ENCODE measurements around the gene CPVL. TPM values are rescaled to one million over a fixed set of nuclear protein-coding genes. Genes with fewer than 3 reads are reported as not detected.

CPVL gene
- total and polyA plus RNA-seq, 2 of the 4 experiments (the other 2 are of a cell fraction) = not detected

DNA sequence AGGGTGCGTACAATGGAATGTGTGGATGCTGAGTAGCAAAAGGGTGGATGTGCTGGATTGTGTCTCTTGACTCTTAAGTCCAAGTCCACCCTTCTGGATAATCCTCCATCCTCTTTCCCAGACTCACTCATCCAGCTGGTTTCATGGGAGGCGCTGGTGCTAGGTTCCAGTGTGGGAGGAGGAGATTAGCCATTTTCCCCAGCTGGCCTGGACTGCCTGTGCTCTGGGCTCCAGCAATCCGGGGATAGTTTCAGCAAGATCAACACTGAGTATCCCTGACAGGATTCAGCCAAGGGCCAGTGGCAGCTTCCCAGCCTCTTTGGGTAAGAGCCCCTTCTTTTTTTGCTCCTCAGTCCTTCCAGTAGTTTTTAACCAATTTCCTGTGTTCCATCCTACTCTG lies 166.6 kb downstream of the CPVL start:
- BruUV-seq (replicated peaks) = no TSS peak
- POLR2A ChIA-PET (ENCODE audit: unreplicated experiment) = interaction anchor here (0.6 kb wide), 2 partner anchors 574 to 1913 kb away, joined by 3 to 8 read pairs; no protein-coding TSS in a partner anchor
- ATAC-seq (ENCODE audit: low read depth) = no peak

More for the DNA sequence above, 166.6 kb downstream of the CPVL start:
- H2BK20ac ChIP-seq (ENCODE audit: low read depth, low read length) = no peak overlapping the region
- no peak overlapping the region for H3K23ac ChIP-seq (ENCODE audit: low read depth, low read length)
- no peak overlapping the region for H2BK120ac ChIP-seq (ENCODE audit: low read depth, low read length)
- TF ChIP-seq, protein P1, sequence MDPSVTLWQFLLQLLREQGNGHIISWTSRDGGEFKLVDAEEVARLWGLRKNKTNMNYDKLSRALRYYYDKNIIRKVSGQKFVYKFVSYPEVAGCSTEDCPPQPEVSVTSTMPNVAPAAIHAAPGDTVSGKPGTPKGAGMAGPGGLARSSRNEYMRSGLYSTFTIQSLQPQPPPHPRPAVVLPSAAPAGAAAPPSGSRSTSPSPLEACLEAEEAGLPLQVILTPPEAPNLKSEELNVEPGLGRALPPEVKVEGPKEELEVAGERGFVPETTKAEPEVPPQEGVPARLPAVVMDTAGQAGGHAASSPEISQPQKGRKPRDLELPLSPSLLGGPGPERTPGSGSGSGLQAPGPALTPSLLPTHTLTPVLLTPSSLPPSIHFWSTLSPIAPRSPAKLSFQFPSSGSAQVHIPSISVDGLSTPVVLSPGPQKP (IDR thresholded peaks at IDR 0.05; ENCODE audit: borderline replicate concordance, low read depth, low read length) = no peak
- TF ChIP-seq RCOR1 (IDR thresholded peaks at IDR 0.05; ENCODE audit: insufficient replicate concordance, low read length) (no peak), MXI1 (IDR thresholded peaks at IDR 0.05; ENCODE audit: borderline replicate concordance, low read depth, low read length) (no peak), RAD21 (IDR thresholded peaks at IDR 0.05; ENCODE audit: low read length) (no peak), FOS (IDR thresholded peaks at IDR 0.05; ENCODE audit: low read depth, low read length) (no peak), POLR2A (IDR thresholded peaks at IDR 0.05; ENCODE audit: low read depth, low read length) (no peak), BHLHE40 (IDR thresholded peaks at IDR 0.05; ENCODE audit: low read depth, low read length) (no peak), NFE2L2 (IDR thresholded peaks at IDR 0.05; ENCODE audit: low read depth, low read length) (no peak), MAZ (IDR thresholded peaks at IDR 0.05; ENCODE audit: borderline replicate concordance, low read depth, low read length) (no peak)
- TF ChIP-seq, protein P2, sequence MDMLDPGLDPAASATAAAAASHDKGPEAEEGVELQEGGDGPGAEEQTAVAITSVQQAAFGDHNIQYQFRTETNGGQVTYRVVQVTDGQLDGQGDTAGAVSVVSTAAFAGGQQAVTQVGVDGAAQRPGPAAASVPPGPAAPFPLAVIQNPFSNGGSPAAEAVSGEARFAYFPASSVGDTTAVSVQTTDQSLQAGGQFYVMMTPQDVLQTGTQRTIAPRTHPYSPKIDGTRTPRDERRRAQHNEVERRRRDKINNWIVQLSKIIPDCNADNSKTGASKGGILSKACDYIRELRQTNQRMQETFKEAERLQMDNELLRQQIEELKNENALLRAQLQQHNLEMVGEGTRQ (IDR thresholded peaks at IDR 0.05; ENCODE audit: low read depth, low read length) = no peak
- no peak overlapping the region for H2BK15ac ChIP-seq (ENCODE audit: low read depth, low read length)
- H2AK5ac ChIP-seq (ENCODE audit: low read depth, low read length) = no peak overlapping the region
- no peak overlapping the region for H3K9ac ChIP-seq (ENCODE audit: low read depth, low read length)
- H2AK9ac ChIP-seq (replicated peaks; ENCODE audit: low read depth, low read length, poor library complexity) = no peak overlapping the region
- no peak overlapping the region for H3K4me3 ChIP-seq (ENCODE audit: insufficient read depth, low read depth, low read length)
- CTCF ChIA-PET = no interaction called here
- H4K5ac ChIP-seq (ENCODE audit: low read depth, low read length) = no peak overlapping the region
- H4K8ac ChIP-seq (ENCODE audit: low read depth in 2 of 2, low read length in 2 of 2) = no peak overlapping the region
- dilution Hi-C loops (cut with HindIII; ENCODE audit: low sequenced_read_pairs, unreplicated experiment) (no loop called here), in situ Hi-C loops (cut with MboI; ENCODE audit: low sequenced_read_pairs) (no loop called here), intact Hi-C loops (cut with micrococcal nuclease) (no loop called here)
- H3K56ac ChIP-seq (ENCODE audit: extremely low read depth, insufficient read depth, low read length) = no peak overlapping the region
- no peak overlapping the region for H3K27ac ChIP-seq (ENCODE audit: insufficient read depth, low read length)
- H3K9me1 ChIP-seq (ENCODE audit: insufficient read depth, low read length) = no peaks in the 10 kb centered on the region
- H4K91ac ChIP-seq (ENCODE audit: insufficient read depth, low read depth, low read length) = no peak overlapping the region
- no peak overlapping the region for H3K4ac ChIP-seq (ENCODE audit: low read depth, low read length)
- no peak overlapping the region for H2AFZ ChIP-seq (replicated peaks; ENCODE audit: low read length, poor library complexity)
- no CpG with 5 or more reads among the region's 3 CpGs for WGBS, 2 experiments (ENCODE audit: extremely low coverage in 2 of 2, insufficient read length in 1 of 2)
- H3K18ac ChIP-seq (ENCODE audit: low read depth, low read length) = no peak overlapping the region
- peaks cover 3% of the 10 kb centered on the region for H3K4me1 ChIP-seq (ENCODE audit: control insufficient read depth, insufficient read depth, low read length)
- no peak for DNase-seq
- no peaks in the 10 kb centered on the region for H4K20me1 ChIP-seq (ENCODE audit: insufficient read depth, low read length)
- H3K79me1 ChIP-seq (ENCODE audit: low read depth in 1 of 2, low read length in 2 of 2) = no peaks in the 10 kb centered on the region
- H3K27me3 ChIP-seq (ENCODE audit: control insufficient read depth, insufficient read depth, low read length) = peaks cover 1% of the 10 kb centered on the region; the same call in 1 of the 2 replicates
- 0 out of 2 replicates have a peak, but pooled peaks cover 2% of the 10 kb centered on the region for H3K9me3 ChIP-seq (ENCODE audit: control insufficient read depth, insufficient read depth, low read length)
- no peak overlapping the region for H3K4me2 ChIP-seq (ENCODE audit: low read depth, low read length)
- H3K36me3 ChIP-seq (ENCODE audit: control insufficient read depth, insufficient read depth, low read length) = no peaks in the 10 kb centered on the region
- no peak overlapping the region for H2BK5ac ChIP-seq (ENCODE audit: low read depth, low read length, poor library complexity, severe bottlenecking)
- no peak overlapping the region for H3K14ac ChIP-seq (replicated peaks; ENCODE audit: low read depth, low read length)

All from IMR-90 (cell line).